ENCODE results near the gene S100A12.
"Not testable (repeated sequence)": the region's sequence is repeated elsewhere in the genome, so short reads cannot be mapped to it uniquely, and the experiment has no call there.

Gene S100A12

DNA sequence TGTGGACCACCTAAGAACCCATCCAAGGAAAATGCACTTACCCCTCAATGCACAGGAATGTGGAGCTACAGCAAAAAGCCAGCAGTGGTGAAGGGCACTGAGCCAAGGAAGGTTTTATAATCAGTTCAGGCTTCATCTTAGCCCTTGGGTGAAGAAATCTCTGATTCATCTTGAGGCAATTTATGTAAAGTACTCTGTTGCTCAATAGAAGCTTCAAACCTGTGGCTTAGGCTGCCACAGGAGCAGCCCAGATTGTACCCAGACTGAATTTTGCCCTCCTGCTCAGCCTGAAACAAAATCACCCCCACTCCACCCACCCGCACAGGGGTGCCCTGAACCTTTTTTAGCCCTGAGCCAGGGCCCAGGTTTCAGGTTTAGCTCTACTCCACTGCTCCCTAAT lies at the start of gene S100A12:
TSS of gene S100A12 (minus strand) at position 111 of the 400 bp plus-strand sequence. CDS start 1,029 bp downstream, outside the sequence.
- no peak for DNase-seq

DNA sequence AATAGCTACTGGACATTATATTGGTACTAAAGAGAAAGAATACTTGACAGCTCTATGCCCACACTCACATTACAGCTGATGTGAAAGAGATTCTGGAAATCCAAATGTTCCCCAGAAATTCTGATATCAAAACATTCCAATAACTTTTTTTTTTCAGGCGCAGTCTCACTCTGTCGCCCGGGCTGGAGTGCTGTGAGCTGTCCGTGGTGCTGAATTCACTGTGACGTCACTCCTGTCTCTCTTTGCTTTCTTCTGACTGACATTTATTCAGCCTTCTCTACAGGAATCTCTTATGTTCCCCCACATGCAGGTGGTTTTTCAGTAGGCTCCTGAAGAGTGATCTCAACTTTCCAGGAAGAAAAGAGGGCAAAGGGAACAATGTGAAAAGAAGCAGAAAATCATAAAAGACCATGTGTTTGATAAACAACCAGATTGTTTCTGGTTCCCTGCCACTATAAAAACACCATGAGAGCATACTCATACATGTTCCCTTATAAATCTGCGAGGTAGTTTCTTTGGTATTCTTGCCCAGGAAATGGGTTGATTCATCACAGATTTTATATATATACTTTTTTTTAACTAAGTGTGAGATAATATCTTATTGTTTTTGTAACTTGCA lies 47.1 kb upstream of the S100A12 start:
- no peak for DNase-seq

DNA sequence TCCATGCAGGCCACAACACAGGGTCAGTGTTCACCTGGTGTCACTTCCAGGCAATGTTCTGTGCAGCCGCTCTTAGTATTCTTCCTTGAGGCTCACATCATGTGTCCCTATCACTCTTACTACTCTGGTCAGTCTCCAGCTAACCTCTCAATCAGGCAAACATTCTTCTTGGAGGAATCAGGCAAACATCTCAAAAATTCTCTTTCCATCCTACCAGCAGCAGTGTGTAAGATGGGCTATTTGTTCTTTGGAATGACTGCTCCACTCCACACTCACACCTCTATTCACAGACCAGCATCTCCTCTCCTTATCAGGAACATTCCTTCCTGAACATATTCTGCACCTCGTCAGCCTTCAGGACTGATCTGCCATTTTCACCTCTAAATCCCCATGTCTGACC lies 44.9 kb upstream of the S100A12 start:
- DNase-seq, result no peak

DNA sequence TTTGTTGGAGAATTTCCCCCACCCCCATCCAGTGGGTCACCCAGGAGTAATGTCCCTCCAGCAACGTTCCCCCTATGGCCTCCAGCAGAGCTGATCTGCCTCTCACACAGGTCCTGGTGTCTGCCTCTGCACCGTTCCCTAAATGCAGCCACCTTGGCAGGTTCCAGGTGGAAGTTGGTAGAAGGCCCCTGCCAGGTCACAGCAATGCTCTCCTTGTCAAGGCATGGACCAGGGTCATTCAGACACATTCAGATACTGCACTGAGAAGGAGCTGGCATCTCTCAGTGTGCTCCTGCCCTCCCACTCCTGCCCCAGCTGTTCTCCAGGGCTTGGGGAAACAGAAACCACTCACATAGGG lies 44.0 kb upstream of the S100A12 start:
- DNase-seq, result not testable (repeated sequence)

DNA sequence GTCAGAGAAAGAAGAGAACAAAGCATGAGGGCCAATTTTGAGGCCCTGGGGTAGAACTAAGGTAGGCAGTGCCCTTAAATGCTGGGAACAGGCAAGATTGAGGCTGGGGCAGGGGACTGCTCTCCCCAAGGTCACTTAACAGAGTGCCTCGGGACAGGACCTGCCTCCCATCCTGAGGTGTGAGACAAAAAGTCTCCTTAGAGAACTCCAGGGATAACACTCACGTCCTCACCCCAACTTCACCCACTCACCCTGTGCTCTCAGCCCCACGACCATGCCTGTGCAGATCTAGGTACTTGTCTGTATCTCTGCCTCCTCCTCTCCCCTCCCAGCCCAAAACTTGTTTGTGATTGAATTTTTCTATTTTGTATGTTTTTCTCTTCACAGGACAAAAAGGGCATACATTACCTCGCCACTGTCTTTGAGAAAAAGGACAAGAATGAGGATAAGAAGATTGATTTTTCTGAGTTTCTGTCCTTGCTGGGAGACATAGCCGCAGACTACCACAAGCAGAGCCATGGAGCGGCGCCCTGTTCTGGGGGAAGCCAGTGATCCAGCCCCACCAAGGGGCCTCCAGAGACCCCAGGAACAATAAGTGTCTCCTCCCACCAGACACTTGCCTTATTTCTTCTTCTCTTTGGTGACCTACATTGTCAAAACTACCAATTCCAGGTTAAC lies 43.5 kb upstream of the S100A12 start:
- not testable (repeated sequence) for DNase-seq

DNA sequence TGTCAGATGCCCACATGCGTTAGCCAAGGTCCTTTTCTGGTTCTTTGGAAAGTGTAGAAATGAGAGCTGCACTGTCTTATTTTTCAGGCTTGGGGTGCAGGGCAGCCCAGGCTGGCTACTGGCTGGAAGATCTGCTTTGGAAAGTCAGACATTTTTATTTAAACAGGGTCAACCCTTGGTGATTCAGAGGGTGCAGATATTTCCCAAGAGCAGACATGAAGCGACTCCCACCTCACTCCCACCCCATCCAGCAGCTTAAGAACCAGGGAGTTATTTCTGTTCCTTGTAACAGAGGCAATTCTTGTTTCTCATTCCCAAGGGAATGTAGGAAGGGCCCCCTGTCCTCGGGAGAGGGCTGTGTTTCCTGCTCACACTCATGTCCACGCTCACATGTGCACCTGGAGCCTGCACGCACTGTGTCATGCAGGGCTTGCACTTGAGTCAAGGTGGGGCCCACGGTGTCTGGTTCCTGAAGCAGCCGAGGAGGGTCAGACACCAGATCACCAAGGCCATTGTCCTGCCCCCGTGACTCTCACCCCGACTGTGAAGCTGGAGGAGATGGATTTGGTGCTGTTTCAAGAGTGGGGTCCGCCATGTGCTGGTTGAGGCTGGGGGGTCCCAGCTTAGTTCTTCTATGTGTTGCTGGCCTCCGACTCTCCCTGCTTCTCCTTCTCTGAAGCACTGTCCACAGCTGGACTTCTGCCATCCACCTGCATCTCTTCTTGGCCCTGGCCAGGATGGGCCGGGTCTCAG lies 41.9 kb upstream of the S100A12 start:
- no peak for DNase-seq

DNA sequence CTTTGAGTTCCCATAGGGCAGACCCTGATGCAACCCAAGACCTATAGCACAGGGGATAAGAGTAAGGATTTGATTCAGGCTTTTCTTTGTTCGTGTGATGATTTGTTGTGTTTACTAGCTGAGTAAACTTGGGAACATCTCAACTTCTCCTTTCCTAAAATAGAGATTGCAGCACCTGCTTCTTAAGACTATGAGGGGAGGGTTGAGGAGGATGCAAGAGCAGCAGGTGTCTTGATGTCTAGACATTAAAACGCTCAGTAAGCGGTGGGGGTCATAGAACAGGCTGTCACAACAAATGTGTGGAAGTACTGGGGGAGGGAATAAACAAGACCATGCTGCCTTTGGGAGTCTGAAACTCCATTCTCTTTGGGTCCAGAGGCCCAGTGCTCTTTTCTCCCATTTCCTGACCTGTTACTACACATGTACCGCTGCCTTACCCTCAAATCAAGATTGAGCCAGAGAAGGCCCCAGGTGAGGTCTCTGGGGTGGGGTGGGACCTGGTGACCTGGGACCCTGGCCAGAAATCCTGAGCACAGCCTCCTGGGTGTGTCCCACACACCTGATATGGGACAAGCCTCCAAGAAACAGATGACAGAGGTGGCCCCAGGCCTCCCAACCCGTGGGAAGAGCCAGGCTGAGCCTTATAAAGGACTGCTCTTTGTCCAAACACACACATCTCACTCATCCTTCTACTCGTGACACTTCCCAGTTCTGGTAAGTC lies 40.6 kb upstream of the S100A12 start, which contains the start of gene S100A7A:
TSS of gene S100A7A (plus strand) at position 671 of the 721 bp plus-strand sequence. CDS start 1,563 bp downstream, outside the sequence.
- no peak for DNase-seq

DNA sequence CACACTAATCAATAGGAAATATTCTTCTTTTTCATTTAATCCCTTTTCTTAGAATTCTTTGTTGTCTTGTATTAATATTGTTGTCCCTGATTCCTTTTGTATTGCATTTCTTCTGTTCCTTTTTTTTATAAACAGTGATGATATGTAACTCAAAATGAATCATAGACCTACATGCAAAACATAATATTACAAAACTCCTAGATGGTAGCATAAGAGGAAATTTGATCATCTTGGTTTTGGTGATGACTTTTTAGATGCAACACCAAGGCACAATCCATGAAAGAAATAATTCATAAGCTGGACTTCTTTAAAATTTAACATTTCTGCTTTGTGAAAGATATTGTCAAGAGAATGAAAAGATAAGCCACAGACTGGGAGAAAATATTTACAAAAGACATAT lies 38.5 kb upstream of the S100A12 start:
- DNase-seq, result not testable (repeated sequence)

DNA sequence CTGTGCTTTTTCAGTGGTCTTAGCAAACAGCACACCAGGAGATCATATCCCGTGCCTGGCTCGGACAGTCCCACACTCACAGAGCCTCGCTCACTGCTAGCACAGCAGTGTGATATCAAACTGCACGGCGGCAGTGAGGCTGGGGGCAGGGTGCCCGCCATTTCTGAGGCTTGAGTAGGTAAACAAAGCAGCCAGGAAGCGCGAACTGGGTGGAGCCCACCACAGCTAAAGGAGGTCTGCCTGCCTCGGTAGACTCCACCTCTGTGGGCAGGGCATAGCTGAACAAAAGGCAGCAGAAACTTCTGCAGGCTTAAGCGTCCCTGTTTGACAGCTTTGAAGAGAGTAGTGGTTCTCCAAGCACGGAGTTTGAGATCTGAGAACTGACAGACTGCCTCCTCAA lies 31.9 kb upstream of the S100A12 start:
- not testable (repeated sequence) for DNase-seq

DNA sequence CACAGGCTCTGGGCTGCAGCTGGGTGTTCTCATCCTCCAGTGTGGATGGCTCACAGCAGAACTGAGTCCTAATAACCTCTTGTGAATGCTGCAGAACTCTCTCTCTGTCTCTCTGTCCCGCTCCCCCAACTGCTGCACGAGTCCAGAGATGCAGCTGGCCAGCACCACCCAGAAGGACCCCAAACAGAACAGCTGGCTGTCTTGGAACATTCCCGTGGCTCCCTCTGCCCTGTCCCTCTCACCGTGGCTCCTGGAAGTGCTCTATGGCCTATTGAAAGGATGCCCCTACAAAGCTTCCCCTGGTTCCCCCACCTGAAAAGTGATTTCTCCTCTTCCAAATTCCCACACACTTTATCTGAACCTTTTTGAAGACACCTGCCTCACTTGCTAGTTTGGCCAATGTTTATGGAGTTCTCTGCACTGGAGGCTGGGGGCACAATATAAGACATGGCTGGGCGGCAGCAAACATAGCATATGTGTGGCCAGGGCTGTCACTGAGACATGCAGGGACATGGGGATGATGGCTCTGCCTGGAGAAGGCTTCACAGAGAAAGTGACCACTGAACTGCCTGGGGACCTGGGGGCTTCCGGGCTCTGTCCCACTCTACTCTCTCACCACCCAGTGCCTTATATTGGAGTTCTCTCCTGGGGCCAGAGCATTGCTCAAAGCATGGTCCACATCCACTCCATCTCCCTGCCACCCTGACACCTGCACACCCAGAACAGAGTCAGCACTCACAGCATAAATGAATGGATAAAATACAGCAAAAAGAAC lies 30.6 kb upstream of the S100A12 start:
- not testable (repeated sequence) for DNase-seq

DNA sequence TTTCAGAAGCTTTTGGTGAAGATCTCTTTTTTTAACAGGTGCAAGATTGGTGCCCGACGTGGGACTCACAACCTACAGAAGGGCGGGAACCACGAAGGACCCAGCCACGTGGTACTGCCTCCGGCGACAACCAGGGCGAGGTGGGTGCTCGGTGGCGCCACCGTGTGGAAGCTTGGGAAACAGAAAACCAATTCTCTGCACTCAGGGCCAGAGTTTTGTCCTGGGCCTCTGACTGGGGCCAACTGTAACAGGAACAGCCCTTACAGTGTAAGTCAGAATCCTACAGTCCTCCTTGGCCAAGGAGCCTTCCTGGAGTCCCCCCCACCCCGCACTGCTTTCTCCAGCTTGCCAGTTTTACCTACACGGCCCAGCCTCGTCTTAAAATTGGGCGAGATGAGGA lies 29.3 kb upstream of the S100A12 start:
- peak; percentile 14 for DNase-seq

DNA sequence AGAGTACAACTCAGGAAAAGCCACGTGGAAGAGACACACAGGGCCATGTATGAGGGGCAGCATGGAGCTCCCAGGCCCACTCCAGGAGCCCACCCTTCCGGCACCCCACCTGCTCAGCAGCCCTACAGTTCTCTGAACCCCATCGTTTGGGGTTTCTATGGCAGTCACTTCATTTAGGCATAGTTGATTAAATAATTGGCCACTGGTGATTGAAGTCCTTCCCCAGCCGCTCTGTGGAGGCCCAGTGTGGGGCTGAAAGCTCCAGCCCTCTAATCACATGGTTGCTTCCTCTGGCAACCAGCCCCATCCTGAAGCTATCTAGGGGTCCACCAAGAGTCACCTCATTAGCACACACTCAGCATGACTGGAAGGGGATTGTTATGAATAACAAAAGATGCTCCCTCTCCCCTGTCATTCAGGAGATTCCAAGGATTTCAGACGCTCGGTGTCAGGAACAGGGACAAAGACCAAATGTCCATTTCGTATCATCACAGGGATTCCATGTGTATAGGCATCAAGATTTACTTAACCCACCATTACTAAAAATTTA lies 28.7 kb upstream of the S100A12 start:
- no peak for DNase-seq

DNA sequence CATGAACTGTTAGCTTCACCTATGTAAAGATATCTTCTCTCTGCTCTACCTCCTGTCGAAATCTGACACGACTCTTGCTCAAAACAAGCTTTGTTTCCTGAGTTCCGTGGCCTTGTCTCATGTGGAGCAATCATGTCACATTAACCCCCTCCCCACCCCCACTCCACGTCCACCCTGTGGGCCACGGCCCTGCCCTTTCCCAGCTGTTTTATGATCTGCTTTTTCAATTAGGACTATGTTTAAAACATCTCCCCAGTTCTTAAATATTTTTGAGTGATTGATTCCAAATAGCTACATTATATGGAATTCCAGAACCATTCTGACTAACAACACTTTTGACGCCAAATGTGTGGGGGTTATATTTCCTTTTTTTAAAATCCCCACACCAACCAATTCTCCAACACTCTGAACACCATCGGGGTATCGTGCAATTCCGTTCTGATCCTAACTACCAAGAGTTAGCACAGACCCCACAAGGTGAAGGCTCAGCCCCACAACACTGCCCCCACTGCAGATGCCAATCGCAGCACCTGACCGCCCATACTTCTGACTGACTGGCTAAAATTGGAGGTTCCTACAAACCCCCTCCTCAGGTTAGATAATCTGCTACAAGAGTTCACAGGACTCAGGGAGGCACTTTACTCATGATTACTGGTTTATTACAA lies 28.1 kb upstream of the S100A12 start:
- no peak for DNase-seq

DNA sequence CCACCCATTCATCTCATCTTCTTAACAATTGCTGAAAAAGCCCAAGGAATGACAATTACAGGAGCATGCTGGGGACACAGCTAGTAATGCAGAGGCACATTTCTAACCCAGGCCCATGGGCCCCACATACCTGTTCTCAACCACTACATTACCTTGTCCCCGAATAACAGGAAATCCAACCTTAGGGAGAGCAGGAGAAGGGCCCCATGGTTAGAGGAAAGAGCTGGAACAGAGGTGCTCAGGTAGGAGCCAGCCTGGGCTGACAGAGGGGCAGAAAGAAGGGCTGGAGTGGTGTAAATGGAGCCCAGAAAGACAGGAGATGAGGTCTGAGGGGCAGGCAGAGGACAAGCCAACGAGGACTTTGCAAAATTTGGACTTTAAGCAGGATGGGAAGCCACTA lies 26.8 kb upstream of the S100A12 start:
- DNase-seq, result no peak

DNA sequence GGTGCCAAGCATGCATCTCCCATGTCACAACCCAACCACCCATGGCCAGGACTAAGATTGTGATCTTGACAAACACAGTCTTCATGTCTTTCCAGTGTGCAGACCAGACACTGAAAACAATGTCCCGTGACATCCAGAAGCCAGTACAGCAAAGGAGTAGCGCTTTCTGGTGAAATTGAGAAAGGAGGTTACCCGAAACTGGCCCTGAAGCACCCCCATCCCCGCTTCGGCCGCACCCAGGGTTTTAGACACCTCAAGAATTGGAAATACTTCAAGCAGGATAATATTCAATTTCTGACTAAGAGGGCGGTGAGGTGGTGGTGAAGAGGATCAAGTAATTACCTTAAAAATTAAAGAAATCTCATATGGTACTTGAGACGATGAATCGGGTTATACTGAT lies 26.0 kb upstream of the S100A12 start:
- DNase-seq, result no peak

DNA sequence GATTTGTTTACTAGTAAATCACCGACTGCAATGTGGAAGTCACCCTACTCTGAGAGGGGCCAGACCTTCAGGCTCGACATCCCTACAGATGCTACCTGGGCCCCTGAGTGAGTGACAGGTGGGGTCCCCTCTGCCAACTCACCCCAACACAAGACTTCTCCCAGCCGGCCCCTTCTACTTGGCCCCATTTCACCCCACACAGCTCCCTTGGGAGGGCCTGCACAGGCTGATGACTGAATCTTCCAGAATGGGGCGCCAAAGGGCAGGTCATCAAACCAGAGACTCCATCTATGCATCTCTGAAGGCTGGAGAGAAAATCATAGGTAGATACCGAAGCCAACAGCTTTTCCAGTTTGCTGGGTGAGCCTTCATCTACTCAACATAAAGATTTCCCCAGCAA lies 24.8 kb upstream of the S100A12 start:
- peak; percentile 64 for DNase-seq

DNA sequence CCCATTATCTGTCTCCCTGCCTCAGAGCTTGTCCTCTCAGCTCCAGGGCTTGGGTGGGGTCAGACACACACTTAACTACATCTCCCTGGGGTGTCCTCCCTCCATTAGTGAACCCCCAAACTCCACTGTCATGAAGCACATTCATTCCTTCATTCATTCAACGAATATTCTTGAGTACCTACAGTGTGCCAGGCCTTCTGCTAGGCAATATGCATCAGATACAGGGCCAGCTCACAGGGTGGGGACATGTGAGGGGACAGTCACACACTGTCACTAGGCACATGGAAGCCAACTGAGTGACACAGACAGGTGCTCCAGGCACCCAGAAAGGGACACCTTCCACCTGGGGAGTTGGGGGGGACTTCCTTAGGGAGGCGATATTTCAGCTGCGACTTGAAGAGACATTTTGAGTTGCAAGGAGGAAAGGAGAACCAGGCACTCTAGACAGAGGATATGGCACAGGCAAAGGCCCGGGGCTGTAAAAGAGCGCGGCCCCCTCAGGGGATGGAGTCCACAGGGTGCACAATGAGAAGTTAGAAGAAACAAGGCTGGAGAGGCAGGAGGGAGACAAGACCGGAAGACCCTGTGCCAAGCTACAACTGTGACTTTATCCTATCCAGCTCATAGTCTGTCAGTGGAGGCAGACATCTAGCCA lies 24.1 kb upstream of the S100A12 start:
- no peak for DNase-seq

DNA sequence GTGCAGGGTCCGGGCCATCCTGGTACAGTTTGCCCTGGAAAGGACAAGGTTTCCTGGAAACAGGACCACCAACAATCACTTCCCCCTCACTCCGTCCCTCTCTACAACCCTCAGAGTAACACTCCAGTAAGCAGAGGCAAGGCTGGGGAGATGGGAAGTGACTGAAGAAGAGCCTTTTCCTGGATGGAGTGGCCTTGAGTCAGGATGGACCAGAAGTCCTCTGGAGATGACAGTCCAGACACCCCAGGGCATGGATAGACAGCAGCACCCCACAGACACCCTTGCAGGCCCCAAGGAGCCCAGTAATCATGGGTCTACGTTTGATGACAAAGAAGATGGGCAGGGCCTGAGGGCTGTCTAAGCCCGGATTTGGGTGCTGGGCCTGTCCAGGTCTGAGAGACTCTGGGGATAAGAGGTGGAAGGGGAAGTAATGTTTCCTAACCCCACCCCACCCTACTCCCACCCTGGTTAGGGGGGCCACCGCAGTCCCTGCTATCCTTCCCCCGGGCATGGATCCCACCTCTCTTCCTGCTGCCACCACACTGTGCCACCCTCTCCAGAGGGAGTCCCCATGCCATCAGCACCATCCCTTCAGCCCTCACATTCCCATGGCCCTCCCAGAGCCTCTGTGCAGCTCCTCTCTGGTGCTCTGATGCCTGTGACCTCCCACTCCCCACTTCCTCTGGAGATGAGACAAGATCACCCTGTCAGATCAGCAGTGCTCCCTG lies 22.7 kb upstream of the S100A12 start:
- no peak for DNase-seq

DNA sequence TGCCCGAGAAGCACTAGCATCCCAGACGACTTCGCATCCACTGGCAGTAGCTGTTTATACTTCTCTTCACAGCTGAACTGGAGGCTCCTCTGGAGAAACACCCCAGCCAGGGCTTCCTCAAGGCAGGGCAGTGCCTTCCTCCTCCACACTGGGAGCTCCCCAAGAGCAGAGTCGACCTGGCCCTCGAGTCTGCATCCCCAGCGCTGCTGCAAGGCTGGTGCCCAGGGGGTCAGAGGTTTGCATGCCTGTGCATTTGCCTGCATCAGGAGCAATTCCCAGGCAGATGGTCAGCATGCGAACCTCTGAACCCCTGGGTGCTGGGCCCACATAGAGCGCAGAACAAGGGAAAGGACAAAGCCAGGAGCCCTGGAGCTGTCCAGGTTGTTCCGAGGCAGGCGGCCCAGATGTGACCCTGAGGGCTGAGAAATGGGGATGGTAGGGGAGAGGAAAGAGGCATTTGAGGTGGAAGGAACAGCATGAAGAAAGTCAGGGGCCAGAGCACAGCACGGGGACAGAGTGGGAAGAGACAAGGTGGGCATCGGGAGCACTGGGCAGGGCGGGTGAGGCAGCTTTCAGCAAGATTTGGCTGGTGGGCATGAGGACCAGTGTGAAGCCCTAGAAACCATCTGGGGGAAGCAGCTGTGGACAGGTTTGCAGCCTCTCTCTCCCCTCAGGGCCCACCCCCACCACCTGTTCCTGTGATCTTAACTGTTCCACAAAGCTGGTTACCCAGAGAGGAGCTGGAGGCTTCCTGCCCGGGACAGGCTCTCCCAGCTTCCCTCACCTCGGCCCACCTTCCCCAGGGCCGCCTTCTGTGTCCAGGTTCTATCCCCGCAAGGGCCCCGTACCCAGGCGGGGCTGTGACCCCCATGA lies 21.9 kb upstream of the S100A12 start:
- no peak for DNase-seq
